ENCODE measurements around the gene COX4I2.
"Not testable (repeated sequence)": the region's sequence is repeated elsewhere in the genome, so short reads cannot be mapped to it uniquely, and the experiment has no call there.

Gene COX4I2

DNA sequence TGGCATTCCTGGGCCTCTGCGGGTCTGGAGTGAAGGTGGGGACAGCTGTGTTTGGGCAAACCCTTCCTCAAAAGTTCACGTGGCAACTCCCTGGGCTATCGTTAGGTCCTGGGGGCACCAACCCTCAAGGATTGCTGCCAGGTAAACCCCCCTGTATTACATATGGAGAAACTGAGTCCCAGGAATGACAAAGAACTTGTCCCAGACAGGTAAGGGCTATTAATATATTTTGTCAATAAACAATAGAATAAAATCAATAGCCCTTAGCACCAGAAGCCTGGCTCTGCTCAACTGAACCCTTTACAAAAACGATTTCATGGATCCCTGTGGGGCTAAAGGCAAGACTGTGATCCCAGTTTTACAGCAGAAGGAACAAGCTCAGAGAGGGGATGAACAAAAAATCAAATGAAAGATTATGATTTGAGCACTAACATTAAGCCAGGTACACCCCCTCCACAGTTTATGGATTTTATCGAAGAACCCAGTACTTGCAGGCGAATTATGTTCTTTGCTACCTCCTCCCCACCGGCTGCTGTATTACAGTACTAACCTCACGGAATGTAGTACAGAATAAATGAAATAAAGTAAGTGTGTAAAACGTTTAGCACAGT, 30.0 kb upstream of the COX4I2 start:
- no peak for DNase-seq (ENCODE audit: low read depth)

DNA sequence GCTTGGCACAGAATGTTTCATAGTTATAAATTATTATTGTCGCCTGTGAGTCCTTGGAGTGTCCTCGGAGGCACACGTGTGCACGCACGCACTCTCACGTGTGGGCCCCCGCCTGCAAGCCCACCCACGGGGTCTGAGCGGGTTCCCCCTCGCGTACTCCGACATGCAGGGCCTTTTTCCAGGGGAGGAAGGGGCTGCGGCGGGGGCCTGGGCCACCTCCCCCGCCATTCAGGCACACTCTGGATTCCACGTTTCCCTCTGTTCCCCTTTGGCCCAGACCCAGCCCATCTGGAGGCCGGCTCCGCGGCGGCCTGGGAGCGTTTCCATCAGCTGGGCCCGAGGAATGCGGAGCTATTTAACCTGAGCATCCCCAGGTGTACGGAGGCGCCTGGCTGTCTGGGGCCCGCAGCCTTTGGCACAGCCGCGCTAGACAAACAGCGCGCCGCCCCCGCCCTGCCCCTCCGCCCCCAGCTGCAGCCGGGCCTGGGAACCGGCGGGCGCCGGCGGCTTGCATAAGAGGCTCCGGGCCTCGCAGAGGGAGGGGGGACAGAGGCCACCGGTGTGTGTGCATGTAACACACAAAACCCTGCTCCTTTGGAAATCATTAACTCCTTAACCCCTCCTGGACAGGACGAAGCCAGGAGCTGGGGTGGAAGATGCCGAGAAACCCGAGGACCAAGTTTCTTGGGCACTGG, 29.3 kb upstream of the COX4I2 start:
- no peak for DNase-seq (ENCODE audit: low read depth)

DNA sequence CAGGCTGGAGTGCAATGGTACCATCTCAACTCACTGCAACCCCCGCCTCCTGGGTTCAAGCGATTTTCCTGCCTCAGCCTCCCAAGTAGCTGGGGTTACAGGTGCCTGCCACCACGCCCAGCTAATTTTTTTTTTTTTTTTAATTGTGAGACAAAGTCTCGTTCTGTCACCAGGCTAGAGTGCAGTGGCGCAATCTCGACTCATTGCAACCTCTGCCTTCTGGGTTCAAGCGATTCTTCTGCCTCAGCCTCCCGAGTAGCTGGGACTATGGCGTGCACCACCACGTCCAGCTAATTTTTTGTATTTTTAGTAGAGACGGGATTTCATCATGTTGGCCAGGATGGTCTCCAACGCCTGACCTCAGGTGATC, 25.5 kb upstream of the COX4I2 start:
- not testable (repeated sequence) for DNase-seq (ENCODE audit: low read depth)

DNA sequence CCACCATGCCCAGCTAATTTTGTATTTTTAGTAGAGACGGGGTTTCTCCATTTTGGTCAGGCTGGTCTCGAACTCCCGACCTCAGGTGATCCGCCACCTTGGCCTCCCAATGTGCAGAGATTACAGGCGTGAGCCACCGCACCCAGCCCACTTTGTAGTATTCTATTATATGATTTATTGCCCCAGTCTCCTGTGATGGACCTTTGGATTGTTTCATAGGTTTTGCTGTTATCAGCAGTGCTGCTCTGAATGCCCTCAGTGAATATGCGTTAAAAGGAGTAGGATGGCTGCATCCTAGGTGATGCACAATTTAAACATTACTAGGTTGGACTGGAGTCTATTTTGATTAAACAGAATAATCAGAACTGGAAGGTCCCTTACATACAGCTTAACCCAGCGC, 22.3 kb upstream of the COX4I2 start:
- no peak for DNase-seq (ENCODE audit: low read depth)

DNA sequence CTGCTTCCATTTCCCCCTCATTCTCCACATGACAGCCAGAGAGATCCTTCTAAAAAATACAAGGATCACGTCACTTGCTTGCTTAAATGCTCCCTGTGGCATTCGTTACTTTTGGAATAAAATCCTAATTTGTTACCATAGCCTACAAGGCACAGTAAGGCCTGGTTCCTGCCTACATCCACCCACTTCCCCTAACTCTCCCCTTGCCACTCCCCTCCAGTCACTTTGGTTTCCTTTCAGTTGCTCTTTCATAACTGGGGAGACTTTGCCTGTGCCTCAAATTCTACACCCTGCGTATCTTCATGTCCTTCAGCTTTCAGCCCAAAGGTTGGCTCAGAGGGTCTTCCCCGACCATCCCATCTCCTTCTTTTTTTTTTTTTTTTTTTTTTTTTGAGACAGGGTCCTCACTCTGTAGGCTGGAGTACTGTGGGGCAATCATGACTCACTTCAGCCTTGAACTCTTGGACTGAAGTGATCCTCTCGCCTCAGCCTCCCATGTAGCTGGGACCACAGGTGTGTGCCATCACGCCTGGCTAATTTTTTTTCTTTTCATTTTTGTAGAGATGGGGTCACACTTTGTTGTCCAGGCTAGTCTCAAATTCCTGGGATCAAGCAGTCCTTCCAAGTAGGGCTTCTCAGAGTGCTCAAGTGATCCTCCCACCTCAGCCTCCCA, 20.1 kb upstream of the COX4I2 start:
- DNase-seq (ENCODE audit: low read depth), result no peak

DNA sequence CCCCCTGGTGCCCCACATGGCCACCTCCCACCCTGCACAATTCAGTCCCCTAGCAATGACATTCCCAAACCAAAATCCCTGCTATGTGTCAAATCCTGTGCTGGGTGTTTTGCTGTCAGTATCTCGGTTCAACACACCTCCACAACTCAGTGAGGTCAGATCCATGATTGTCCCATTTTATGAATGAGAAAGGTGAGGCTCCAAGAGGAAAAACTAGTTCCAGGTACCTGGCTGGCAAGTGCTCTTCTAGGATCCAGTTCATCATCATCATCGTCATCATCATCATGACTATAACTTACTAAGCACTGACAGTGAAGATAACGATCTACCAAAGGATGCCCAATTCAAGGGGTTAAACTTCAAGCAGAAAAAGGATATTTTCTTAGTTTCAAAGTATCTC, 17.5 kb upstream of the COX4I2 start:
- DNase-seq (ENCODE audit: low read depth), result no peak

DNA sequence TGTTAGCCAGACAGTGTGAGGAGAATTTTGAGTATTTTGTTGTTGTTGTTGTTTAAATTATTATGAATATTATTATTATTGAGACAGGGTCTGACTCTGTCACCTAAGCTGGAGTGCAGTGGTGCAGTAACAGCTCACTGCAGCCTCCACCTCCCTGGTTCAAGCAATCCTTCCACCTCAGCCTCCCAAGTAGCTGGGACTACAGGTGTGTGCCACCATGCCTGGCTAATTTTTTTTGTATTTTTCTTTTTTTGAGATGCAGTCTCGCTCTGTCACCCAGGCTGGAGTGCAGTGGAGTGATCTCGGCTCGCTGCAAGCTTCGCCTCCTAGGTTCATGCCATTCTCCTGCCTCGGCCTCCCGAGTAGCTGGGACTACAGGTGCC, 14.6 kb upstream of the COX4I2 start:
- DNase-seq (ENCODE audit: low read depth), result not testable (repeated sequence)

DNA sequence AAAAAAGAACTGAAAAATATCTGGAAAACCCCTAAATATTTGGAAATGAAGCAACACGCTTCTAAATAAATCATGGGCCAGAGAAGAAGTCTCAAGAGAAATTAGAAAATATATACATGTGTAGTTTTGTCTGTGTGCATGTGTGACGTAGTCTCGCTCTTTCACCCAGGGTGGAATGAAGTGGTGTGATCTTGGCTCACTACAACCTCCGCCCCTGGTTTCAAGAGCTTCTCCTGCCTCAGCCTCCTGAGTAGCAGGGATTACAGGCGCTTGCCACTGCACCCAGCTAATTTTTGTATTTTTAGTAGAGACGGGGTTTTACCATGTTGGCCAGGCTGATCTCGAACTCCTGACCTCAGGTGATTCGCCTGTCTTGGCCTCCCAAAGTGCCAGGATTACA, 11.2 kb upstream of the COX4I2 start:
- DNase-seq (ENCODE audit: low read depth), result not testable (repeated sequence)

DNA sequence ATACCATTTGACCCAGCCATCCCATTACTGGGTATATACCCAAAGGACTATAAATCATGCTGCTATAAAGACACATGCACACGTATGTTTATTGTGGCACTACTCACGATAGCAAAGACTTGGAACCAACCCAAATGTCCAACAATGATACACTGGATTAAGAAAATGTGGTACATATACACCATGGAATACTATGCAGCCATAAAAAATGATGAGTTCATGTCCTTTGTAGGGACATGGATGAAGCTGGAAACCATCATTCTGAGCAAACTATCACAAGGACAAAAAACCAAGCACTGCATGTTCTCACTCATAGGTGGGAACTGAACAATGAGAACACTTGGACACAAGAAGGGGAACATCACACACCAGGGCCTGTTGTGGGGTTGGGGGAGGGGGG, 9.7 kb upstream of the COX4I2 start:
- DNase-seq (ENCODE audit: low read depth), result not testable (repeated sequence)

DNA sequence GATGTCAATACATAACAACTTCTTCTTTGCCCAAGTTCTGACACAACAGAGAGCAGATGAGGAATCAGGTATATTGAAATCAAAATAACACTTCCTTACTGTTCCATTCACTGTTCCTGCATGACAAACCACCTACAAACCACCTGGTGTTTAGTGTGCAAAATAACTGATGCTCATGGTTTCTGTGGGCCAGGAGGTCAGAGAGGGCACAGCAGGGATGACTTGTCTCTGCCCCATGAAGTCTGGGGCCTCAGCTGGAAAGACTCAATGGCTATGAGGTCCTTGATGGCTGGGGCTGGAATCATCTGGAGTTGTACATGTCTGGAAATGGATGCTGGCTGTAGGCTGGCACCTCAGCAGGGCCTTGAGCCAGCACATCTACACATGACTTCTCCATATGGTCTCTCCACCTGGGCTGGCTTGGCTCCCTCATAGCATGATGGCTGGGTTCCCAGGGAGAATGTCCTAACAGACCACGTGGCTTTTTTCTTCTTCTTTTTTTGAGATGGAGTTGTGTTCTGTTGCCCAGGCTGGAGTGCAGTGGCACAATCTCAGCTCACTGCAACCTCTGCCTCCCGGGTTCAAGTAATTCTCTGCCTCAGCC, 7.4 kb upstream of the COX4I2 start:
- no peak for DNase-seq (ENCODE audit: low read depth)

DNA sequence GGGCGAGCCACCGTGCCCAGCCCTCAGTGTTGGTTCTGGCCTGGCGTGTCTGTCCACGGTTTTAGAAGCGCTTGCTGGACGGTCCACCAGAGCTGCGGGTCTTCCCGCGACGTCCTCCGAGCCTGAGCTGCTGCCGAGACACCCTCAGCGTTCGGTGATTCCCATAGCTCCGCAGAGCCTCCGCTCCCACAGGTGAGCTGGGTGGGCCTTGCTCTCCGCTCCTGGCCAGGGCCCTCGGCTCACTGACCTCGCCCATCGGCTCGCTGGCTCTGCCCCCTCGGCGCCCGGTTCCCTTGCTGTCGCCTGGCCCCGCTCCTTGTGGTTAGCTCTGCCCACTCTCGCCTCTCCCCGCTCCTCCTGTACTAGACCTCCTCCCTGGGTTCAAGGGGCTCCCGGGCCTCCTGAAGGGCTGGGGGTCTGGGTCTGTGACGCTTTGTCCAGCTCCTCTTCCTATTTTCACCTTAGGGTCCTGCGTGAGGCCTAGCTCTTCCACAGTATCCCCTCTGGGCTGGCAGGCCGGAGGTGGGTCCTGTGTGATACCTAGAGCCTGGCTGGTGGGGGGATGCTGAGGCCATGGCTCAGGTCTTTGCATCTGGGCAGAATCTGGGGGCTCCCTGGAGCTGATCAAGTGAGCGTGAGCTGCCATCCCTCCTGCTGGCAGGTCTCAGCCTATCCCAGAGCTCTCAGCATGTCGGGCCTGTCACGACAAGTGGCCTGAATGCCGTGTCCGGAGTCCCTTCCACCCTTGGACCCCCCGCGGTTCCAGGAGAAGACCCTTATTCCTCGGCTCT, 5.0 kb upstream of the COX4I2 start:
- no peak for DNase-seq (ENCODE audit: low read depth)

DNA sequence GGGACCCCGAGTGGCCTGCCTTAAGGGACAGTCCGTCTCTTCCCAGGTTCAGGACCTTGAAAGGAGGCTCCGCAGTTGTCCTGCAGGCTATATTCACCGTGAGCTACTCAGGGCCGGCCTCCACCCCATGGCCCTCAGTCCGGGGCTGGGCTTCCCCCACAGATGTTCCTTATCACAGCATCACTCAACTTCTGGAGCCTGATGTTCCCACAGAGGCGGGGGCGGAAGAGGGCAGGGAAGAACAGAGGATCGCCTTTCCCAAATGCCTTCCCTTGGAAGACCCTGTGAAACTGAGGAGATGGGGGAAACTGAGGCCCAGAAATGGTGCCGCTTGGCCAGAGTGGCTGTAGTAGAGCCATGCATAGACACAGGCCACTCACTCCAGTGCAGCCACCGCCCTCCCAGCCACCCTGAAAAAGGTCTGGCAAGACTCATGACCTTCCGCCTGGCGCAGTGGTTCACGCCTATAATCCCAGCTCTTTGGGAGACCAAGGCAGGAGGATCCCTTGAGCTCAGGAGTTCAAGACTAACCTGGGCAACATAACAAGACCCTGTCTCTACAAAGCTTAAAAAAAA, 4.3 kb upstream of the COX4I2 start:
- DNase-seq (ENCODE audit: low read depth), result no peak

DNA sequence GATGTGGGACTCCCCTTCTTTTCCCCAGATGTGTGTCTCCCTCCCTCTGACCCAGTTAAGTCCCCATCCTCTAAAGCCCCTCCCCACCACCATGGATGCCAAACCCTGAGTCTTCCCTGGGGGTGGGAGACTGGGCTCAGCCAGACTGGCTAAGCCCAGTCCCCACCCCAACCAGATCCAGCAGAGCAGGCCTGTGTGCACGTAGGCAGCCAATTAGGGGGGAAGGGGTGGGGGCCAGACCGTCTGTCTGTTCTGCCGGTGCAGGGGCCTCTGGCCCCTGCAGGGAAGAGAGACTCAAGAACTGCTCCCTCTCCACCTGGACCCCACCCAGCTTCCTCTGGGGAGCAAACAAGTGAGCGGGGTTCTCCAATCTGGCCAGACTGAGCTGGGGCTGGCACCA, 605 bp downstream of the COX4I2 start:
- no peak for DNase-seq (ENCODE audit: low read depth)

DNA sequence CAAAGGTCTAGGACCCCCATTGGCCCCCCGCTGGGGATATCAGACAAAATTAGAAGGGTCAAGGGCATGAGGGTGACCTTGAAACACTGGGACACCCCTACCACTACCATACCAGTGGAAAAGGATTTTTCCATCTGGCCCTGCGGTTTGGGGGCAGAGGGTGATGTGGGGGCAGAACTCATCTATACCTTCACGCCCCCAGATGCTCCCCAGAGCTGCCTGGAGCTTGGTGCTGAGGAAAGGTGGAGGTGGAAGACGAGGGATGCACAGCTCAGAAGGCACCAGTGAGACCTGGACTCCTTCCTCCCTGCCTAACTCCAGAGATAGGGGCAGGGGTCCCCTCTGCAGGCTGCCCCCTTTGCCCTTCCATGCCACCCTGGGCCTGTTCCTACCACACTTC, 1.1 kb downstream of the COX4I2 start:
- no peak for DNase-seq (ENCODE audit: low read depth)

DNA sequence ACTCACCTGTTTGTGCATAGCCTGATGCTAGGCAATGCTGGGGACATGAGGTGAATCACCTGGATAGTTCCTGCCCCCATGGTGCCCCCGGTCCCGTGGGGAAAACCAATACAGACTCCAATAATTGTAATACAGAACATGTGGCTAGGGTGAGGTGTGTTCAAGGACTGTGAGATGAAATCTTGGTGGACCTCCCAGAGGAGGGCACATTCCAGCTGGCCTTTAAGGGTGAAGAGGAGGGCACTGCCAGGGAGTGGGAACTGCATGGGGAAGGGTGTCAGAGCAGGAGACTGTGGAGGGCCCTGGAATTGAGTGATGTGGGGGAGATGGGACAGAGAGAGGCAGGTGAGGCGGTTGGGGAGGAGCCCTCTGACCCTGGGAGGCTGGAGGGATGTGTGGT, 2.5 kb downstream of the COX4I2 start:
- DNase-seq (ENCODE audit: low read depth), result no peak

DNA sequence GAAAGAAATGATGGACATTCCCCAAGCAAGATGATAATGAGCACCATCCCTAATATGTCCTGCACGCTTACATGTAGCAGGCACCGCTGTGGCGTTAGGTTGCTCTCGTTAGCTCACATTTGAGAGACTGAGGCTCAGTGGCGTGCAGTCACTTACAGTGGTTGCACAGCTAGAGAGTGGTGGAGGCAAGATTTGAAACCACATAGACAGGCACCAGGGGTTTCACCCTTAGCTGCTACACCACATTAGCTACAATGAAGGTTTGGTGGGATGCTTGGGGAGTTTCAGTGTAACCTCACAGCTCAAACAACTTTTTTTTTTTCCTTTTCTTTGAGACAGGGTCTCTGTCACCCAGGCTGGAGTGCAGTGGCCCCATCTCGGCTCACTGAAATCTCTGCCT, 3.7 kb downstream of the COX4I2 start:
- no peak for DNase-seq (ENCODE audit: low read depth)

DNA sequence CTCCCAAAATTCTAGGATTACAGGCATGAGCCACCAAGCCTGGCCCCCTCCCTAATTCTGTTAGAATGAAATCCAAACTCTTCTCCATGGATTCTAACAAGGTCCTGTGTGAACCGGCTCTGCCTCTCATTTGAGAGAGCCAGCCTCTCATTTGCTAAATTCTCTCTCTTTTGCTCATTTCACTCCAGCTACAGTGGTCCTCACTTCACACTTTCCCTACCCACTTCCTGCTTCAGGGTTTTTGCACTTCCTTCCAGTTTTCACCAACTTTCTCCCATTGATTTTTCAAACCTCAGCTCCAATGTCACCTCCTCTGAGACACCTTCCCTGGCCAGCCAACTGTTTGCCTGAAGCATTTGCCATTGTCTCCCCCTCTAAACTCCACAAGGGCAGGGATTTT, 5.1 kb downstream of the COX4I2 start:
- DNase-seq (ENCODE audit: low read depth), result no peak

DNA sequence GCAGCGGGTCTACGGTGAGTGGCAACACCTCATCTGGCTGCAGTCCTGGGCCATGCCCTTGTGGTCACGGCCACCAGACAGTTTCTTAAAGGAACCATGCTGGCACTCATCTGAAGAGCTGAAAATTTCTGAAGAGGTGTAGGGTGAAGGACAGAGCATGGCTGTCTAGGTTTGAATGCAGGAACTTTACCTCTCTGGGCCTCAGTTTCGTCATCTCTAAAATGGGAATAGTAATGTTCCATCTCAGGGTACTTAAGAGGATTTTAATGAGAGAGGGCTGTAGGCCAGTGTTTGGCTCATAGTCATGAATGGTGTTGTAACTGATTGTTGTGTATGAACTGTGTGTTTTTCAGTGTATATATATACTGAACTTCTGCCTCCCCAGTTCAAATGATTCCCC, 5.8 kb downstream of the COX4I2 start:
- DNase-seq (ENCODE audit: low read depth), result no peak

DNA sequence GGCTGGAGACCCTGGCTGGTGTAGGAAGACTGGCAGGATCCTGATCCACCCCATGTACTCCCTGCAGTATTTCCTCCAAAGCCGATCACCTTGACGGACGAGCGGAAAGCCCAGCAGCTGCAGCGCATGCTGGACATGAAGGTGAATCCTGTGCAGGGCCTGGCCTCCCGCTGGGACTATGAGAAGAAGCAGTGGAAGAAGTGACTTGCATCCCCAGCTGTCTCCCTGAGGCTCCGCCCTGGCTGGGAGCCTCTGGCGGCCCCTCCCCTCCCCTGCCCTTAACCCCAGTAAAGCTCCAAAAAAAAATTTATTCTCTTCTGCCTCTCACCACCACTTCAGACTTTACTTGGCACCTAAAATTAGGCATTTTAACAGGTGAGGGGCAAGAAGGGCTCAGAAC, 7.0 kb downstream of the COX4I2 start:
- no peak for DNase-seq (ENCODE audit: low read depth)

DNA sequence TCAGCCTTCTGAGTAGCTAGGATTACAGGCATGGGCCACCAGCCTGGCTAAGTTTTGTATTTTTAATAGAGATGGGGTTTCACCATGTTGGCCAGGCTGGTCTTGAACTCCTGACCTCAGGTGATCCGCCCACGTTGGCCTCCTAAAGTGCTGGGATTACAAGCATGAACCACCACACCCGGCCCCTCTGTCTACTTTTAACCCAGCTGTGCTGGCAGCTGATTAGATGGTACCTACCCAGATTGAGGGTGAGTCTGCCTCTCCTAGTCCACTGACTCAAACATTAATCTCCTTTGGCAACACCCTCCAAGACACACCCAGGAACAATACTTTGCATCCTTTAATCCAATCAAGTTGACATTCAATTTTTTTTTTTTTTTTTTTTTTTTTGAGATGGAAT, 10.4 kb downstream of the COX4I2 start:
- not testable (repeated sequence) for DNase-seq (ENCODE audit: low read depth)

DNA sequence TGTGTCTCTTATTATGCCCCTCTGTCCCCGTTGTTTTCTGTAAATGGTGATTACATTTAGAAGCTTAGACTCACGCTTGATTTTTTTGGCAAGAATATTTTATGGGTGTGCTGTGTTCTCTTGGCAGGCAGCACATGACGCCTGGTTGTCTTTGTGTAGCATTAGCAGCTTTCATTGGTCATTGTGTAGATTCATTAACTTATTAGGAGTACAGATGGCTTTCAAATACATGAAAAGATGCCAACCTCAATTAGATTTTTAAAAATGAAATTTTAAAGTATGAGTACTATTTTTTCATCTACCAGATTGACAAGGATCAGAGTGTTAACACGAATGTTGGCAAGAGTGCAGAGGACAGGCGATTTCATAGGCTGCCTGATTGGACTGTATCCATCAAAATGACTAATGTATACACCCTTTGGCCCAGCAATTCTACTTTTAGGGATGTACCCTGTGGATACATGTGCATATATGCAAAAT, 15.2 kb downstream of the COX4I2 start:
- no peak for DNase-seq (ENCODE audit: low read depth)

DNA sequence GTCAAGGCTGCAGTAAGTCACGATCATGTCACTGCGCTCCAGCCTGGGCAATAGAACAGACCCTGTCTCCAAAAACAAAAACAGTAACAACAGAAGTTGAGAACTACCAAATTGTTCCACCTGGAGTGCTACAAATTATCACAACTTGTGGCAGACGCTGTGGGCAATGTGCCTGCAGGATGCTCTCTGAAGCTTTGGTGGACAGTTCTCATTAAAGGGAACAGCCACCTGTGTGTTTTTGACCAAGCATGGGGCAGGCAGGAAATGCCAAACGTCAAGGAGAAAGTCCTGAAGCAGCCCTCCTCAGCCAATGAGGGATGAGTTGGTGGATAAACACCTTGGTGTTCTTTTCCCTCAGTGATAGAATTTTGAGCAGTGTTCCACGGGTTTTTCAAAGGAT, 15.8 kb downstream of the COX4I2 start:
- DNase-seq (ENCODE audit: low read depth), result no peak

Data from HS-27A (cell line).